Ovary (tissue), 9 donors: ENCODE results near the gene CDH22. TPM values are rescaled to one million over a fixed set of nuclear protein-coding genes. Genes with fewer than 3 reads are reported as not detected.

Experiments
- DNase-seq, 5 donors: peaks; one replicate each; pipeline ENCODE4 v3.0.0-alpha.2; 2019 to 2020
- H3K27ac ChIP-seq, 2 donors: fragments of 200-600 bp; one replicate each; pipeline versions ENCODE4 v1.5.1 to v1.8.0; 2019 to 2022
- H3K27me3 ChIP-seq: fragments of 200-600 bp; one replicate; pipeline ENCODE4 v1.8.0; 2022
- H3K36me3 ChIP-seq: fragments of 200-600 bp; sonication (generic); one replicate; pipeline ENCODE4 v1.5.1; 2019
- H3K4me1 ChIP-seq: one replicate; pipeline ENCODE4 v1.8.1; 2013; ENCODE audit warnings: mild to moderate bottlenecking, moderate library complexity; ENCODE audit not compliant: insufficient read depth
- H3K4me3 ChIP-seq: fragments of 200-600 bp; sonication (generic); one replicate; pipeline ENCODE4 v1.5.1; 2017
- H3K9me3 ChIP-seq, 2 donors: fragments of 200-600 bp in 1 of 2; sonication (generic) in 1 of 2; one replicate each; pipeline versions ENCODE4 v1.5.1 to v1.8.1; 2013 to 2019; ENCODE audit warnings: mild to moderate bottlenecking in 1 of 2, moderate library complexity in 1 of 2
- EP300 ChIP-seq: sonication (generic); formaldehyde crosslinking; IDR thresholded peaks from one replicate; pipeline ENCODE4 v1.6.1; 2017; ENCODE audit warnings: antibody characterized with exemption
- POLR2A ChIP-seq: fragments of 450-650 bp; IDR thresholded peaks from one replicate; pipeline ENCODE4 v1.6.1; 2017; ENCODE audit warnings: antibody characterized with exemption, mild to moderate bottlenecking, moderate library complexity
- WGBS, 3 donors: extraction: QIAGEN DNeasy Blood & Tissue Kit in 1 of 3; methylation state at CpG; one replicate each; pipeline versions ENCODE4 v1.1.5 to v1.1.7; 2013 to 2017; 5-methylcytosine and 5-hydroxymethylcytosine counted together
- intact Hi-C, 4 donors: fragments of 100-400 bp; cut with DNase I; formaldehyde crosslinking; loops; one replicate each; pipeline versions ENCODE4 v1.11.0 to v1.15.1; 2022 to 2023
- polyA plus RNA-seq, 2 donors: library from polyadenylated mRNA; stranded (reverse); fragments of 200-250 nt in 1 of 2; fragments of 350-450 nt in 1 of 2; fragmentation: Illumina TruSeq in 1 of 2; extraction: RNeasy Lipid Tissue Mini Kit (QIAGEN cat#74804) in 1 of 2; gene quantifications; one replicate each; pipeline ENCODE4 v1.2.3, GENCODE V29; 2013 to 2014
- total RNA-seq, 7 donors: library from RNA; depleted of rRNA in 2 of 7; stranded (reverse); fragments of >200 nt in 2 of 7; fragmentation: NEBNext Ultra II Directional in 3 of 7; extraction: Animal tissue kit (Norgen Biotek cat#: 25700) in 3 of 7; gene quantifications; one replicate each; pipeline versions ENCODE4 v1.1.0 to v1.2.4, GENCODE V29; 2016 to 2023
- TF ChIP-seq, protein P1 (sequence below), 3 donors: fragments of 450-650 bp in 2 of 3; fragments of 200-600 bp in 1 of 3; IDR thresholded peaks; one replicate each; pipeline versions ENCODE4 v1.5.1 to v1.8.0; 2016 to 2022; ENCODE audit warnings: antibody characterized with exemption in 3 of 3, mild to moderate bottlenecking in 1 of 3
- donor health status: DM: no; HTN: no; CAD: no; lungs with moderate emphysema.
- donor health status: DM: no; HTN: no; CAD: no.
- donor health status: Bipolar disorder and iron deficiency.
- donor health status: DM: yes; HTN: yes; CAD: no.
- donor health status: DM: no; HTN: no; CAD: no.
- donor health status: DM: yes; HTN: yes; CAD: no.

CDH22 gene
- total and polyA plus RNA-seq, 9 donors: 0.10 to 1.5 (median 0.36) TPM

DNA sequence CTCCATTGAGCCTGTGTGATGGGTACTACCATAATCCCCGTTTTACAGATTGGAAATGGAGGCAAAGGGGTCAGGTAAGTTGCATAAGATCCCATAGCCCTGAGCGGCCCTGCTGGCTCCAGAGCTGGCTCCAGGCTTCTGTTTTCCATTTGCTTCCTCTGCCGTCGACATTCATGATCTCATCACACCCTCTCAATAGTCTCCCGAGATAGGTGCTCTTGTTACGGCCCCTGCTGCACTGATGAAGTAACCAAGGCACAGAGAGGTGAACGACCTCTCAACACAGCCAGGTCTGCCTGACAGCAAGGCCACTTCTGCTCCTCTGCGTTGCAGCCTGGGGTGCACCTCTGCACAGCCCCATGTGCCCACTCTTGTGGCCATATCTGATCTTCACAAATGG is 16.9 kb downstream of the CDH22 start:
- 44 to 56% (median 54%) methylated on average over 8 of the region's 8 CpGs for WGBS, 3 donors
- Histone ChIP-seq H3K27ac (no peak overlapping the region), H3K4me1 (no peaks in the 10 kb centered on the region), H3K9me3 (no peaks in the 10 kb centered on the region), H3K4me3 (no peak overlapping the region), H3K27me3 (no peaks in the 10 kb centered on the region), H3K36me3 (no peaks in the 10 kb centered on the region)
- no peak for DNase-seq
- TF ChIP-seq POLR2A (no peak), EP300 (no peak)
- TF ChIP-seq, protein P1, sequence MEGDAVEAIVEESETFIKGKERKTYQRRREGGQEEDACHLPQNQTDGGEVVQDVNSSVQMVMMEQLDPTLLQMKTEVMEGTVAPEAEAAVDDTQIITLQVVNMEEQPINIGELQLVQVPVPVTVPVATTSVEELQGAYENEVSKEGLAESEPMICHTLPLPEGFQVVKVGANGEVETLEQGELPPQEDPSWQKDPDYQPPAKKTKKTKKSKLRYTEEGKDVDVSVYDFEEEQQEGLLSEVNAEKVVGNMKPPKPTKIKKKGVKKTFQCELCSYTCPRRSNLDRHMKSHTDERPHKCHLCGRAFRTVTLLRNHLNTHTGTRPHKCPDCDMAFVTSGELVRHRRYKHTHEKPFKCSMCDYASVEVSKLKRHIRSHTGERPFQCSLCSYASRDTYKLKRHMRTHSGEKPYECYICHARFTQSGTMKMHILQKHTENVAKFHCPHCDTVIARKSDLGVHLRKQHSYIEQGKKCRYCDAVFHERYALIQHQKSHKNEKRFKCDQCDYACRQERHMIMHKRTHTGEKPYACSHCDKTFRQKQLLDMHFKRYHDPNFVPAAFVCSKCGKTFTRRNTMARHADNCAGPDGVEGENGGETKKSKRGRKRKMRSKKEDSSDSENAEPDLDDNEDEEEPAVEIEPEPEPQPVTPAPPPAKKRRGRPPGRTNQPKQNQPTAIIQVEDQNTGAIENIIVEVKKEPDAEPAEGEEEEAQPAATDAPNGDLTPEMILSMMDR (IDR thresholded peaks at IDR 0.05): no peak
- intact Hi-C loops: no loop called here

DNA sequence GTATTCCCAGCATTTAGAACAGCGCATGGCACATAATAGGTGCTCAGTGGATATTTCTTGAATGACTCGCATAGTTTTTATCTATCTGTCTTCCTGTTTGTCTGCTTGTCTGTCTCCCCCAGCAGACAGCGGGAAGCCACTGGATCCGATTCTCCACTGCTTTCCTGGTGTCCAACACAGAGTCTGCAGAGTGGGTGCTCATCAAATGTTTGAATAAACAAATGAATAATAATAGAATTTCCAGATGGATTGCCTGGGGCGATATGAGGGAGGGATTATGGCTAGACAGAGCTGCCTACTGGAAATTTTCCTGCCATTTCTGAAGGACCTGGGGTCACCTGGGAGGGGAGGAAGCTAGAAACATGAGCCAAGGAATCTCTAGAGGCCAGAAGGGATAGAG is 18.9 kb downstream of the CDH22 start:
- H3K9me3 ChIP-seq: no peaks in the 10 kb centered on the region
- no peaks in the 10 kb centered on the region for H3K36me3 ChIP-seq
- DNase-seq: no peak
- intact Hi-C loops: no loop called here
- 62 to 80% (median 76%) methylated on average over 5 of the region's 5 CpGs for WGBS, 3 donors
- no peak overlapping the region for H3K27ac ChIP-seq
- H3K4me1 ChIP-seq: no peaks in the 10 kb centered on the region
- H3K27me3 ChIP-seq: no peaks in the 10 kb centered on the region
- no peak for TF ChIP-seq EP300
- TF ChIP-seq, protein P1 (IDR thresholded peaks at IDR 0.05): no peak
- TF ChIP-seq POLR2A: no peak
- H3K4me3 ChIP-seq: no peak overlapping the region

DNA sequence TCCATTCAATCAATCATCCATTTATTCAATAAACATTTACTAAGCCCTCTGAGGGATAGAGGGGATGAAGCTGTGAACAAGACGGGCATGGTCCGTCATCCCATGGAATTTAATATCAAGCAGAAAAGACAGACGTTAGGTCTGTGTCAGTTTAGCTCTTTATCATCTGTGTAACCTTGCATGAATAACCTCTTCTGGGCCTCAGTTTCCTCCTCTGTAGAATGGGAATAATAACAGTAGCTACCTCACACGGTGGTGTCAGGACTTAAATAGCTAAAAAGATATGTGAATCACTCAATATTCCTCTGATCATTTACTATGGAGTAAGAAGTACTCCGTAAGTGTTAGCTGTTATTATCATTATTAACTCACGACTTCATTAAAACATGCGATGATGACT is 21.3 kb downstream of the CDH22 start:
- intact Hi-C loops: no loop called here
- H3K27me3 ChIP-seq: no peaks in the 10 kb centered on the region
- H3K4me3 ChIP-seq: no peak overlapping the region
- DNase-seq: no peak
- H3K36me3 ChIP-seq: no peaks in the 10 kb centered on the region
- 74 to 83% (median 77%) methylated on average over 7 of the region's 7 CpGs for WGBS, 3 donors
- TF ChIP-seq EP300: no peak
- TF ChIP-seq POLR2A: no peak
- TF ChIP-seq, protein P1 (IDR thresholded peaks at IDR 0.05): no peak
- H3K27ac ChIP-seq: no peak overlapping the region
- H3K9me3 ChIP-seq: no peaks in the 10 kb centered on the region
- H3K4me1 ChIP-seq: no peaks in the 10 kb centered on the region

DNA sequence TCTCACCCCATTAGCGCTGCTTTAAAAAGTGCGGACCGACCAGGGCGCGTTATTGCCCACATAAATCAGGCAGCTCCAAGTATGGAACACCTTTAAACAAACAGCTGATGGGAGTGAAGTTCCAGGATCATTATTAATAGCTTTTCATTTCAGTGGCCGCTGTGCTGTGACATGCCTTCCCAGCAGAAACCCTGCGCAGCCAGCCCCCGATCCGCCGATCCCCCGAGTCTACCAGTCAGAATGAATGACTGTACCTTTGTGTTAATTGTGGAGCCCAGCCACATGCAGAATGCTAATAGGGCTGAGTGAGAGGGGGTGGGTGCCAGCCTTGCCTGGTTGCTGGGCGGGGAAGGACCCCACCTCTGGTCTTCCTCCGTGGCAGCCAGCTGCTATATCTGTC is 21.9 kb downstream of the CDH22 start:
- no peak for DNase-seq
- H3K4me1 ChIP-seq: no peaks in the 10 kb centered on the region
- no peak for TF ChIP-seq EP300
- TF ChIP-seq, protein P1 (IDR thresholded peaks at IDR 0.05): no peak
- TF ChIP-seq POLR2A: no peak
- H3K36me3 ChIP-seq: no peaks in the 10 kb centered on the region
- 29 to 53% (median 35%) methylated on average over 13 of the region's 13 CpGs for WGBS, 3 donors
- H3K9me3 ChIP-seq: no peaks in the 10 kb centered on the region
- intact Hi-C loops: no loop called here
- H3K4me3 ChIP-seq: no peak overlapping the region
- H3K27me3 ChIP-seq: no peaks in the 10 kb centered on the region
- H3K27ac ChIP-seq: no peak overlapping the region

DNA sequence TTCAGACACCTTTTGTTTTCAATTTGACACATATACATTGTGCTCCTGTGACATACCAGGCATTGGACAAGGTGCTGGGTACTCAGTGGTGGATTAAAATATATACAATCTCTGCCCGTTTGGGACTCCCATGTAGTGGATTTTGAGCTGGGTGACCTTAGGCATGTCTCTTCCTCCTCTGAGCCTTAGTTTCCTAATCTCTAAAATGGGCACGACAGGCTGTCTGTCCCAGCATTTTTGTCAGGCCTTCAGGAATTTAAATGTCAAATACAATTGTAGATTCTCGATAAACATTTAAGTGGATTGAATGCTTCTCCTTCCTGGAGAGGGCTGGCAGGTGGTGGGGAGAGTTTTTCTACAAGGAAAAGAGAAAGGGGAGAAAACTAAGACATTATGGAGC is 22.6 kb downstream of the CDH22 start:
- no peak overlapping the region for H3K27ac ChIP-seq
- 65 to 66% (median 65%) methylated on average over 3 of the region's 3 CpGs for WGBS, 3 donors
- no peaks in the 10 kb centered on the region for H3K36me3 ChIP-seq
- H3K27me3 ChIP-seq: no peaks in the 10 kb centered on the region
- no peaks in the 10 kb centered on the region for H3K9me3 ChIP-seq
- no peak for DNase-seq
- intact Hi-C loops: no loop called here
- H3K4me3 ChIP-seq: no peak overlapping the region
- no peaks in the 10 kb centered on the region for H3K4me1 ChIP-seq
- TF ChIP-seq, protein P1 (IDR thresholded peaks at IDR 0.05): no peak
- TF ChIP-seq EP300: no peak
- TF ChIP-seq POLR2A: no peak
